HG02840 (cell line): ENCODE data around the gene SMG7.

Experiments
- ATAC-seq: cut with Tn5 transposase; IDR thresholded peaks from one replicate; pipeline ENCODE4 v1.9.1; 2021; ENCODE audit warnings: mild to moderate bottlenecking, moderate library complexity, moderate number of reproducible peaks; ENCODE audit not compliant: unreplicated experiment, low FRiP score

The SMG7 gene

GRCh38 chr1:183553331-183553730 is 81.0 kb downstream of the SMG7 start:
- no peak for ATAC-seq

- no peak for ATAC-seq
Measured at GRCh38 chr1:183553764-183554163, 81.5 kb downstream of the SMG7 start.

DNA sequence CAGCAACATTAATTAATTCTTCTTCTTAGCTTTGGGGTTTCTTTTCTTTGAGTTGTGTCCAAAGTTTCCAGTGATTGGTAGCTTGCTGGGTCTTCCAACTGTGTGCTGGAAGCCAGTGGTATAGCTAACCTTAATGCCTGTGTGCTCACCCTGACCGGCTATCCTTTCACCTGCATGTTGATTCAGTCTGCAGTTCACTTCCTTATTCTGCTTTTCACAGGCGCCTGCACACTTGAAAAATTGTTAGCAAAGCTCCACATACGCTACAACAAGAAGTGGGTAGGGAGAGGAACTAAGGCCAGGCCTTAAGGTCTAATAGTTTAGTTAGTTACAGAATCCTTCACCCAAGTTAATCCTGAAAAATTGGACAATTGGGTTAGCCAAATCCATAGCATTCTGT is 82.3 kb downstream of the SMG7 start:
- ATAC-seq, result no peak

- ATAC-seq, result no peak
Measured at GRCh38 chr1:183559061-183559460, 86.8 kb downstream of the SMG7 start.

DNA sequence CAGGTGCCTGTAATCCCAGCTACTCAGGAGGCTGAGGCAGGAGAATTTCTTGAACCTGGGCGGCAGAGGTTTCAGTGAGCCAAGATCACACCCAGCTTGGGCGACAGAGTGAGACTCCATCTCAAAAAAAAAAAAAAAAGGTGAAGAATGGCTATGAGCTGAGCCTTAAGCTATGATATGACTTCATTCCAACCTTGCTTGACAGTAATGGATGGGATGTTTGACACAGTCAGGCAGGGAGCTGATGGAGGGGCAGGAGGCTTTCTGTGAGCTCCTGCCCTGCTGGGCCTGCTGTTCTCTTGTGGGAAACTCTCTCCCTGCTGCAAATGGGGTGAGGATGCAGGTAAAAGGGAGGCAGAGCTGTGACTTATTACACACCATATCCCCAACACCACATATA is 90.4 kb downstream of the SMG7 start:
- ATAC-seq, result no peak

DNA sequence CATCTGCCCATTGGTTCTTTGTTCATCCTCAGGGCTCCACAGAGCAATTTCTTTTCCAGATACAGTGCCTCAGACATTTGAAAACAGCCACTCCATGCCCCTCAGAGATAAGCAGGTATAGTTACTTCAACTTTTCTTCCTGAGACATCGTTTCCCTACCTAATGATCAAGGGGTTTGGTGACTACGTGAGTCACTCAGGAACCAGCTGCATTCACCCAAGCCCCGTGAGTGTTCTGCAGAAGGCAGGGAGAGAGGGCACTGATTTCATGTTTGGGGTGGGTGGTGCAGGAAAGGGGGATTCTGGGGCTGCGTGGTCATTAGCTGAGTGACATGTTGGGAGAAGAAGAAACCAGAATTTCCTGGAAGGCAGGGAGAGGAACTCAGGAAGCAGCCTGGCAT is 93.0 kb downstream of the SMG7 start:
- ATAC-seq, result no peak

- no peak for ATAC-seq
Measured at GRCh38 chr1:183566026-183566425, 93.7 kb downstream of the SMG7 start.

GRCh38 chr1:183567584-183567983 is 95.3 kb downstream of the SMG7 start:
- no peak for ATAC-seq

DNA sequence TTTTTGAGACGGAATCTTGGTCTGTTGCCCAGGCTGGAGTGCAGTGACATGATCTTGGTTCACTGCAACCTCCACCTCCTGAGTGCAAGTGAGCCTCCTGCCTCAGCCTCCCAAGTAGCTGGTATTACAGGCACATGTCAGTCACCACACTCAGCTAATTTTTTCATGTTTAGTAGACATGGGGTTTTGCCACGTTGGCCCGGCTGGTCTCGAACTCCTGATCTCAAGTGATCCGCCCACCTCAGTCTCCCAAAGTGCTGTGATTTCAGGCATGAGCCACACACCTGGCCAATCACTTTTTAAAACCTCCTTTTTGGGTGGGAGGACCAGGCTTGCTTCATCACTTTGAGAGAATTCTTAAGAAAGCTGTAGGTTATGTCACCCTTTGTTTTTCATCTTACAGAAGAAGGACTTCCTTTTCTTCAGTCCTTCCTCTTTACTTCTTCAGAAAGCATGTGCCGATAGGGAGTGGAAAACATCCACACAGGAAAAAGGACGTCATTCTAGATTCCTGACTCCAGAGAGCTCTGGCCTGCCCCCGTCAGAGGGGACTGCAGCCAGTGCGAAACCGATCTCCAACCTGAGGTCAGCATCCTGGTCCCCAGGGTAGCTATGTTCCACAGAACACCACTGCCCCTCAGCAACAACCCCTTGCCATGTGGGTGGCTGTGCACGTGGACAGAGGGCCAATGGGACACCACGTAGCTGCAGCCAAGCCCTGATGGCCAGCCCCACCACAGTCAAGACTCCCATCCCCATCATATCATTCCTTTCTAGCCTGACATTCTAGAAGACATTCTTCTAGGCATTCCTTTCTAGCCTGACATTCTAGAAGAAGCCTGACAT is 96.1 kb downstream of the SMG7 start:
- ATAC-seq, result no peak

DNA sequence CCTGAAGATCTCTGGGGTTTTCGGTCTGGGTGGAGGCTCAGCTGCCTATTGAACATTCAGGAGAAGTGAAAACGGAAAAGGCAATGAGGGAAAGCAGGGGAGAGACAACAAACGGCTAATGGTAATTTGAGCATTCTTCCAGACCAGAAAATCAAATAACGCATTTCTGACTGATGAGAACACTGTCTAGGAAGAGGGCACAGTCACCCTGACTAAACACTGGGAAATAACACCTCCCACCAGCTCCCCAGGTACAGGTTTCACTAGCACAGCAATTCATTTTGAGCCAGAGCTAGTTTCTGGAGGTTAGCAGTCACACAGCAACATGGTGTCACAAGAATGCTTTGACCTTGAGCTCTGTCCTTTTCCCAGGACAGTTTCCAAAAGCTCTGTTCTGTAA is 96.8 kb downstream of the SMG7 start:
- ATAC-seq, result no peak

- ATAC-seq, result no peak
Measured at GRCh38 chr1:183569801-183570200, 97.5 kb downstream of the SMG7 start.

DNA sequence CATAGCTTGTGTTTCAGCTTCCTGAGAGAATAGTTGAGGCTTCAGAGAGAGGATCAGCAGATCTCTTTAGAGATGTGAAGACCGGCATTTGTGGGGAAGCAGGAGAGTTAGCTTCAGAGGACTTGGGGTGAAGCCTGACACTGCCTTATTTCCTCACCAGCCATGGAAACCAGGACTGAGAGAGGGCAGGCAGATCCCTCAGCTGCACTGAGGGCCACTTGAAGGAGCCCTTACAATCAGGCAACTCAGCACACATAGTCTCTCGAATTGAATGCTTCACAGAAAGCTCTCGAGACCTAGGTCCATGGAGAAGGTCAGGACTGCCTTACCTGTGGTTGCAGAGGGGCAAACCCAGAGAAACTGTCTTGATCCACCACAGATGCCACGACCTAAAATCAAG is 98.2 kb downstream of the SMG7 start:
- ATAC-seq, result no peak

- ATAC-seq, result no peak
Measured at GRCh38 chr1:183571678-183572268, 99.5 kb downstream of the SMG7 start.

- ATAC-seq, result no peak
Measured at GRCh38 chr1:183572721-183573120, 100.4 kb downstream of the SMG7 start.

- no peak for ATAC-seq
Measured at GRCh38 chr1:183575606-183576005, 103.3 kb downstream of the SMG7 start.

DNA sequence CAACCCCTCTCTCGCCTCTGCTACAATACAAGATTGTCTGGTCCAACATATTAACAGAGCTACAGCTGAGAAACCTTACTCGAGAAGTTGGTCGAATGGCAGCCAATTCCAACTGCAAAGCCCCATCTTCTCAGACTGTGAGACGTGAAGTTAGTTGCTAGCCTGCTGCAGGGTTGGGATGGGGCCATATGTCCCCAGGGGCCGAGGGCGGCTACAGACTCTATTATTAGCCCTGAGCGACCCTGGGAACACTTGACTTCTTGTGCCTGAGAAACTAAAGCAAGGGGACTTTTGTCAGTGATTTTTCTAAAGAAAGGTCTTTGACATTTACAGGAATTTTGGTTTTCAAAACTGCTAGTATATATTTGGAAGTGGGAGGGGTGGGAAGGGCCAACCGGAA is 104.2 kb downstream of the SMG7 start:
- ATAC-seq, result no peak

GRCh38 chr1:183577897-183578465 is 105.7 kb downstream of the SMG7 start:
- ATAC-seq, result no peak

GRCh38 chr1:183578856-183579255 is 106.6 kb downstream of the SMG7 start:
- no peak for ATAC-seq

DNA sequence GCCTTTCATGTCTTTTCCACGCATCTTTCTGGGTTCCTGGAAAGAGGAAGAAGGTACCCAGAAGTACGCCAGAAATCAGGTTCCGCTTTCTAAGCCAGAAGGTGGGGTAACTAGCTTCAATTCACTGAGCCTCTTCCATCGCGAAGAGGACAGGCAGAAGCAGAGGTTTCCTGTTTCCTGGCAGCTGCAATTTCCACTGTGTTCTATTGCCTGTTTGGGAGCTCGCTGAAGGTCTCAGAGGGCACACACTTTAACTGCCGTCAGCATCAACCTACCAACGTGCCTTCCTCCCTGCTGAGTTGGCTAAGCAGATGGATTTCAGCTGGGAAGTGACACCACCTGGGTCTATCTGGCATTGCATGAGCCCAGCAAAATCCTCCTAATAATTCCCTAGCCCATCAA is 108.0 kb downstream of the SMG7 start:
- no peak for ATAC-seq

GRCh38 chr1:183582021-183582713 is 109.9 kb downstream of the SMG7 start:
- no peak for ATAC-seq

DNA sequence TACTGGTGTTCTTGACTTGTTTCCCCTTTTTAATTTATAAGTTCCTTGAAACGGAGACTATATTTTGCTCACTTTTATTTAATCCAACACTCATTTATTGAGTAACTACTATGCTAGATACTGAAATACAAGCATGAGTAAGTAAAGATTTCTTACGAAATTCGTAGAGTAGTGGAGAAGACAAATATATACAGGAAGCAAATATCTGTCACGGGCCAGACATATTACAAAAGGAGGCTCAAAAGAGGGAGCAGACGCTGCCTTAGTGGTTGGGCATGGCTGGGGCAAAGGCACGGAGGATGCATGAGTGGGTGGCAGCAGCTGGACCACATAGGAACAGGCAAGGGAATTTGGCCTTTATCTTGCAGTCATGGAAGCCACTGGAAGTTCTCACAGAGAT is 111.2 kb downstream of the SMG7 start:
- ATAC-seq, result no peak
